WTC11 (cell line): ENCODE measurements around the gene SCGB3A2. TPM values are rescaled to one million over a fixed set of nuclear protein-coding genes. Genes with fewer than 3 reads are reported as not detected.

ENCODE experiments used
- ATAC-seq: fragments of 200-7000 bp; cut with Tn5 transposase; 2 replicates; pipeline ENCODE4 v1.10.0; 2021; ENCODE audit warnings: mild to moderate bottlenecking, moderate library complexity
- CTCF ChIA-PET: fragments of 300-600 bp; sonication (Branson Sonifier 250); formaldehyde crosslinking; loops from one replicate; lab custom pipeline; 2021; ENCODE audit warnings: antibody characterized with exemption; lab: Charles Lee
- POLR2A ChIA-PET: fragments of 350-600 bp; sonication (Branson Sonifier 250); formaldehyde crosslinking; loops from one replicate; lab custom pipeline; 2021; ENCODE audit warnings: antibody characterized with exemption; lab: Charles Lee
- DNase-seq: peaks from one replicate; pipeline ENCODE4 v3.0.0; 2021; ENCODE audit warnings: low spot score
- H3K27ac Mint-ChIP-seq: 2 replicates; pipeline ENCODE4 v1.8.0; 2021; ENCODE audit warnings: mixed read lengths
- H3K27me3 Mint-ChIP-seq: 2 replicates; pipeline ENCODE4 v1.8.0; 2021; ENCODE audit warnings: low read depth, mild to moderate bottlenecking, moderate library complexity, mixed read lengths
- H3K36me3 Mint-ChIP-seq: 2 replicates; pipeline ENCODE4 v1.8.0; 2021; ENCODE audit warnings: mixed read lengths
- H3K4me1 Mint-ChIP-seq: 2 replicates; pipeline ENCODE4 v1.8.0; 2022; ENCODE audit warnings: mixed read lengths
- H3K4me3 Mint-ChIP-seq: 2 replicates; pipeline ENCODE4 v1.8.0; 2021; ENCODE audit warnings: mild to moderate bottlenecking, moderate library complexity, mixed read lengths
- H3K9me3 Mint-ChIP-seq: 2 replicates; pipeline ENCODE4 v1.8.0; 2021; ENCODE audit warnings: mixed read lengths
- CREM ChIP-seq: sonication (generic); formaldehyde crosslinking; IDR thresholded peaks from 2 replicates; pipeline ENCODE4 v1.8.1; 2022; ENCODE audit warnings: mild to moderate bottlenecking, missing genetic modification reagents, moderate library complexity
- GTF2I ChIP-seq: fragments of 250-450 bp; sonication (Bioruptor Pico); conservative IDR thresholded peaks from 2 replicates; pipeline ENCODE4 v1.4.0; 2021; ENCODE audit warnings: mild to moderate bottlenecking
- MYBL2 ChIP-seq: sonication (generic); formaldehyde crosslinking; IDR thresholded peaks from 2 replicates; pipeline ENCODE4 v1.8.1; 2023; ENCODE audit warnings: mild to moderate bottlenecking, moderate library complexity, missing genetic modification reagents
- OVOL2 ChIP-seq: fragments of 250-450 bp; sonication (Bioruptor Pico); IDR thresholded peaks from 2 replicates; pipeline ENCODE4 v1.9.0; 2021; ENCODE audit warnings: mild to moderate bottlenecking, borderline replicate concordance
- SP1 ChIP-seq: sonication (generic); formaldehyde crosslinking; conservative IDR thresholded peaks from 2 replicates; pipeline ENCODE4 v1.8.1; 2022; ENCODE audit warnings: missing genetic modification reagents
- ZBTB21 ChIP-seq: sonication (generic); formaldehyde crosslinking; IDR thresholded peaks from 2 replicates; pipeline ENCODE4 v1.8.1; 2023; ENCODE audit warnings: mild to moderate bottlenecking, missing genetic modification reagents, borderline replicate concordance
- ZNF219 ChIP-seq: sonication (generic); formaldehyde crosslinking; IDR thresholded peaks from 2 replicates; pipeline ENCODE4 v1.8.0; 2023; ENCODE audit warnings: missing genetic modification reagents, mild to moderate bottlenecking, borderline replicate concordance
- ZNF671 ChIP-seq: fragments of 250-450 bp; sonication (Bioruptor Pico); IDR thresholded peaks from 2 replicates; pipeline ENCODE4 v1.8.0; 2021; ENCODE audit warnings: mild to moderate bottlenecking
- total RNA-seq: library from RNA; stranded (reverse); gene quantifications from 3 replicates; pipeline ENCODE4 v1.2.3, GENCODE V29; 2021
- TF ChIP-seq, protein P1 (sequence below): sonication (generic); formaldehyde crosslinking; IDR thresholded peaks from 2 replicates; pipeline ENCODE4 v1.8.1; 2023; ENCODE audit warnings: mild to moderate bottlenecking, missing genetic modification reagents, borderline replicate concordance
- TF ChIP-seq, protein P2 (sequence below): fragments of 250-450 bp; sonication (Bioruptor Pico); IDR thresholded peaks from 2 replicates; pipeline ENCODE4 v1.9.0; 2021; ENCODE audit warnings: mild to moderate bottlenecking
- TF ChIP-seq, protein P3 (sequence below): fragments of 250-450 bp; sonication (Bioruptor Pico); IDR thresholded peaks from 2 replicates; pipeline ENCODE4 v1.8.0; 2021; ENCODE audit warnings: mild to moderate bottlenecking
- TF ChIP-seq, protein P4 (sequence below): fragments of 250-450 bp; sonication (Bioruptor Pico); IDR thresholded peaks from 2 replicates; pipeline ENCODE4 v1.9.0; 2021; ENCODE audit warnings: mild to moderate bottlenecking
- TF ChIP-seq, protein P5 (sequence below): sonication (generic); formaldehyde crosslinking; conservative IDR thresholded peaks from 2 replicates; pipeline ENCODE4 v1.8.1; 2023; ENCODE audit warnings: mild to moderate bottlenecking, low read depth, missing genetic modification reagents, moderate library complexity

SCGB3A2 gene
- total RNA-seq, 1 experiment from 2014 or later = 79.1 TPM

DNA sequence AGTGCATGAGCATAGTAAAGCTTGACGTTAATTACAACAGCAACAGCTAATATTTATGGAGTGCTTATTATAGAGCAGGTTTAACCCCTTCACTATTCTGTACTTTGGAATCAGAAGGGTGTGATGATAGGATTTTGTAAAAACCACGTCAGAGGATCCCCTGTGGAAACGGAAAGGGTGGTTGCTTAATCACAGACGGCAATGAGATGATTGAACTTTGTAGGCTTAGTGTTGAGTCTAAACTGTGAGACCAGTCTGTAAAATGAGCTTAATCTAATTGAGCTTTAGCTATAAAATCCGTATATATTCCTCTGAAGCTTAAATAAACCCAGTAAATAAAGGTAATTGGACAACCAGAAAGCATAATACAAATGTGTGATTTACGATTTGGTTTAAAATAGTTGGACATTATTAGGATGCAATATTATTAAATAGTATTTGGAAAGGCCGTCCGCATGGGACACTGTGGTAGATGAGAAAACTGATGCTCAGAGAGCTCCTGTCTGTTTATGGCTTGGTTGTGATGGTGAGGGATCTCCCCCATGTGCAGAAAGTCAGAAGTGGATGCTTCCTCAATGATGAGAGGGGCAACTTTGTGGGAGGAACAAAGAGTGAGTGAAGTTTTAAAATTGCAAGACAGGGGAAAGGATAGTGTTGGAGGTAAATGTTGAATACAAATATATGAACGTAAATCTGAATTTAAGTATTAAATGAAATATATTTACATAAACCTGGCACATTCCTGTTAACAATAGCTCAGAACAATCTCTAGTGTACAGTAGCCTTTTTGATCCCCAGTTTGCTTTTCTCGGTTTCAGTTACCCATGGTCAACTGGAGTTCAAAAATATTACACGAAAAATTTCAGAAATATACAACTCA lies 23.4 kb upstream of the SCGB3A2 start:
- H3K36me3 Mint-ChIP-seq = no peaks in the 10 kb centered on the region
- ChIA-PET POLR2A (interaction anchor here (0.9 to 1.5 kb wide), 2 partner anchors 14 to 19 kb away, joined by 3 read pairs; no protein-coding TSS in a partner anchor), CTCF (interaction anchor here (1.1 to 1.4 kb wide), 3 partner anchors 11 to 227 kb away, joined by 3 to 4 read pairs (median 3); no protein-coding TSS in a partner anchor)
- DNase-seq = no peak
- no peak for ATAC-seq
- H3K4me1 Mint-ChIP-seq = peaks cover 59% of the 10 kb centered on the region
- no peak for TF ChIP-seq SP1 (CRISPR knock-in tag)
- TF ChIP-seq, protein P1, sequence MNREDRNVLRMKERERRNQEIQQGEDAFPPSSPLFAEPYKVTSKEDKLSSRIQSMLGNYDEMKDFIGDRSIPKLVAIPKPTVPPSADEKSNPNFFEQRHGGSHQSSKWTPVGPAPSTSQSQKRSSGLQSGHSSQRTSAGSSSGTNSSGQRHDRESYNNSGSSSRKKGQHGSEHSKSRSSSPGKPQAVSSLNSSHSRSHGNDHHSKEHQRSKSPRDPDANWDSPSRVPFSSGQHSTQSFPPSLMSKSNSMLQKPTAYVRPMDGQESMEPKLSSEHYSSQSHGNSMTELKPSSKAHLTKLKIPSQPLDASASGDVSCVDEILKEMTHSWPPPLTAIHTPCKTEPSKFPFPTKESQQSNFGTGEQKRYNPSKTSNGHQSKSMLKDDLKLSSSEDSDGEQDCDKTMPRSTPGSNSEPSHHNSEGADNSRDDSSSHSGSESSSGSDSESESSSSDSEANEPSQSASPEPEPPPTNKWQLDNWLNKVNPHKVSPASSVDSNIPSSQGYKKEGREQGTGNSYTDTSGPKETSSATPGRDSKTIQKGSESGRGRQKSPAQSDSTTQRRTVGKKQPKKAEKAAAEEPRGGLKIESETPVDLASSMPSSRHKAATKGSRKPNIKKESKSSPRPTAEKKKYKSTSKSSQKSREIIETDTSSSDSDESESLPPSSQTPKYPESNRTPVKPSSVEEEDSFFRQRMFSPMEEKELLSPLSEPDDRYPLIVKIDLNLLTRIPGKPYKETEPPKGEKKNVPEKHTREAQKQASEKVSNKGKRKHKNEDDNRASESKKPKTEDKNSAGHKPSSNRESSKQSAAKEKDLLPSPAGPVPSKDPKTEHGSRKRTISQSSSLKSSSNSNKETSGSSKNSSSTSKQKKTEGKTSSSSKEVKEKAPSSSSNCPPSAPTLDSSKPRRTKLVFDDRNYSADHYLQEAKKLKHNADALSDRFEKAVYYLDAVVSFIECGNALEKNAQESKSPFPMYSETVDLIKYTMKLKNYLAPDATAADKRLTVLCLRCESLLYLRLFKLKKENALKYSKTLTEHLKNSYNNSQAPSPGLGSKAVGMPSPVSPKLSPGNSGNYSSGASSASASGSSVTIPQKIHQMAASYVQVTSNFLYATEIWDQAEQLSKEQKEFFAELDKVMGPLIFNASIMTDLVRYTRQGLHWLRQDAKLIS (CRISPR knock-in tag) = no peak
- no peak overlapping the region for H3K4me3 Mint-ChIP-seq
- peaks cover 4% of the 10 kb centered on the region; the same call in 1 of the 2 replicates for H3K9me3 Mint-ChIP-seq
- peaks cover 3% of the 10 kb centered on the region for H3K27me3 Mint-ChIP-seq
- H3K27ac Mint-ChIP-seq = peak overlapping the region; percentile 69; the same call in 1 of the 2 replicates

DNA sequence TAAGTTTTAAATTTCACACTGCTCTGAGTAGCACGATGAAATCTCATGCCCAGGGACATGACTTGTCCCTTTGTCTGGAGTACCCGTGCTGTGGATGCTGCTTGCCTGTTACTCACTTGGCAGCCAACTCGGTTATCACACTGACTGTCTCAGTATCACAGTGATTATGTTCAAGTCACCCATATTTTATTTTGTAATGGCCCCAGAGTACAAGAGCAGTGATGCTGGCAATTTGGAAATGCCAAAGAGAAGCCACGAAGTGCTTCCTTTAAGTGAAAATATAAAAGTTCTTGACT lies 22.8 kb upstream of the SCGB3A2 start:
- H3K36me3 Mint-ChIP-seq = no peaks in the 10 kb centered on the region
- ATAC-seq = no peak
- POLR2A ChIA-PET = interaction anchor here (0.7 kb wide), 1 partner anchor 1518 kb away, joined by 3 read pairs; no protein-coding TSS in a partner anchor
- no peak for TF ChIP-seq ZNF219 (CRISPR knock-in tag)
- TF ChIP-seq, protein P2, sequence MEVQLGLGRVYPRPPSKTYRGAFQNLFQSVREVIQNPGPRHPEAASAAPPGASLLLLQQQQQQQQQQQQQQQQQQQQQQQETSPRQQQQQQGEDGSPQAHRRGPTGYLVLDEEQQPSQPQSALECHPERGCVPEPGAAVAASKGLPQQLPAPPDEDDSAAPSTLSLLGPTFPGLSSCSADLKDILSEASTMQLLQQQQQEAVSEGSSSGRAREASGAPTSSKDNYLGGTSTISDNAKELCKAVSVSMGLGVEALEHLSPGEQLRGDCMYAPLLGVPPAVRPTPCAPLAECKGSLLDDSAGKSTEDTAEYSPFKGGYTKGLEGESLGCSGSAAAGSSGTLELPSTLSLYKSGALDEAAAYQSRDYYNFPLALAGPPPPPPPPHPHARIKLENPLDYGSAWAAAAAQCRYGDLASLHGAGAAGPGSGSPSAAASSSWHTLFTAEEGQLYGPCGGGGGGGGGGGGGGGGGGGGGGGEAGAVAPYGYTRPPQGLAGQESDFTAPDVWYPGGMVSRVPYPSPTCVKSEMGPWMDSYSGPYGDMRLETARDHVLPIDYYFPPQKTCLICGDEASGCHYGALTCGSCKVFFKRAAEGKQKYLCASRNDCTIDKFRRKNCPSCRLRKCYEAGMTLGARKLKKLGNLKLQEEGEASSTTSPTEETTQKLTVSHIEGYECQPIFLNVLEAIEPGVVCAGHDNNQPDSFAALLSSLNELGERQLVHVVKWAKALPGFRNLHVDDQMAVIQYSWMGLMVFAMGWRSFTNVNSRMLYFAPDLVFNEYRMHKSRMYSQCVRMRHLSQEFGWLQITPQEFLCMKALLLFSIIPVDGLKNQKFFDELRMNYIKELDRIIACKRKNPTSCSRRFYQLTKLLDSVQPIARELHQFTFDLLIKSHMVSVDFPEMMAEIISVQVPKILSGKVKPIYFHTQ (CRISPR knock-in tag) = peak; percentile 75; the same call in 1 of the 2 replicates
- TF ChIP-seq, protein P3, sequence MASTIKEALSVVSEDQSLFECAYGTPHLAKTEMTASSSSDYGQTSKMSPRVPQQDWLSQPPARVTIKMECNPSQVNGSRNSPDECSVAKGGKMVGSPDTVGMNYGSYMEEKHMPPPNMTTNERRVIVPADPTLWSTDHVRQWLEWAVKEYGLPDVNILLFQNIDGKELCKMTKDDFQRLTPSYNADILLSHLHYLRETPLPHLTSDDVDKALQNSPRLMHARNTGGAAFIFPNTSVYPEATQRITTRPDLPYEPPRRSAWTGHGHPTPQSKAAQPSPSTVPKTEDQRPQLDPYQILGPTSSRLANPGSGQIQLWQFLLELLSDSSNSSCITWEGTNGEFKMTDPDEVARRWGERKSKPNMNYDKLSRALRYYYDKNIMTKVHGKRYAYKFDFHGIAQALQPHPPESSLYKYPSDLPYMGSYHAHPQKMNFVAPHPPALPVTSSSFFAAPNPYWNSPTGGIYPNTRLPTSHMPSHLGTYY (CRISPR knock-in tag) = peak; percentile 67; the same call in 1 of the 2 replicates
- TF ChIP-seq ZBTB21 (CRISPR knock-in tag) = no peak
- no peak for TF ChIP-seq CREM
- peak; percentile 48; the same call in 1 of the 2 replicates for TF ChIP-seq ZNF671 (CRISPR knock-in tag)
- TF ChIP-seq, protein P4, sequence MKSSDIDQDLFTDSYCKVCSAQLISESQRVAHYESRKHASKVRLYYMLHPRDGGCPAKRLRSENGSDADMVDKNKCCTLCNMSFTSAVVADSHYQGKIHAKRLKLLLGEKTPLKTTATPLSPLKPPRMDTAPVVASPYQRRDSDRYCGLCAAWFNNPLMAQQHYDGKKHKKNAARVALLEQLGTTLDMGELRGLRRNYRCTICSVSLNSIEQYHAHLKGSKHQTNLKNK (CRISPR knock-in tag) = 0 out of 2 replicates have a peak, but pooled peaks have one; percentile 72
- TF ChIP-seq GTF2I (CRISPR knock-in tag) = no peak
- no peak for TF ChIP-seq MYBL2 (CRISPR knock-in tag)
- TF ChIP-seq, protein P5, sequence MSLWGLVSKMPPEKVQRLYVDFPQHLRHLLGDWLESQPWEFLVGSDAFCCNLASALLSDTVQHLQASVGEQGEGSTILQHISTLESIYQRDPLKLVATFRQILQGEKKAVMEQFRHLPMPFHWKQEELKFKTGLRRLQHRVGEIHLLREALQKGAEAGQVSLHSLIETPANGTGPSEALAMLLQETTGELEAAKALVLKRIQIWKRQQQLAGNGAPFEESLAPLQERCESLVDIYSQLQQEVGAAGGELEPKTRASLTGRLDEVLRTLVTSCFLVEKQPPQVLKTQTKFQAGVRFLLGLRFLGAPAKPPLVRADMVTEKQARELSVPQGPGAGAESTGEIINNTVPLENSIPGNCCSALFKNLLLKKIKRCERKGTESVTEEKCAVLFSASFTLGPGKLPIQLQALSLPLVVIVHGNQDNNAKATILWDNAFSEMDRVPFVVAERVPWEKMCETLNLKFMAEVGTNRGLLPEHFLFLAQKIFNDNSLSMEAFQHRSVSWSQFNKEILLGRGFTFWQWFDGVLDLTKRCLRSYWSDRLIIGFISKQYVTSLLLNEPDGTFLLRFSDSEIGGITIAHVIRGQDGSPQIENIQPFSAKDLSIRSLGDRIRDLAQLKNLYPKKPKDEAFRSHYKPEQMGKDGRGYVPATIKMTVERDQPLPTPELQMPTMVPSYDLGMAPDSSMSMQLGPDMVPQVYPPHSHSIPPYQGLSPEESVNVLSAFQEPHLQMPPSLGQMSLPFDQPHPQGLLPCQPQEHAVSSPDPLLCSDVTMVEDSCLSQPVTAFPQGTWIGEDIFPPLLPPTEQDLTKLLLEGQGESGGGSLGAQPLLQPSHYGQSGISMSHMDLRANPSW (CRISPR knock-in tag) = no peak
- TF ChIP-seq OVOL2 (CRISPR knock-in tag) = no peak
- no peak overlapping the region for H3K27ac Mint-ChIP-seq
- CTCF ChIA-PET = no interaction called here
- peaks cover 65% of the 10 kb centered on the region for H3K4me1 Mint-ChIP-seq
- H3K9me3 Mint-ChIP-seq = peaks cover 4% of the 10 kb centered on the region; the same call in 1 of the 2 replicates
- peaks cover 3% of the 10 kb centered on the region for H3K27me3 Mint-ChIP-seq
- no peak overlapping the region for H3K4me3 Mint-ChIP-seq
- no peak for DNase-seq
